Astrocyte of the spinal cord (primary cell): ENCODE measurements around the gene ITIH6.
"Not testable (repeated sequence)": the region's sequence is repeated elsewhere in the genome, so short reads cannot be mapped to it uniquely, and the experiment has no call there.

Experiments used
- DNase-seq: peaks from one replicate; pipeline ENCODE4 v3.0.0; 2011; ENCODE audit warnings: low read depth, low spot score
- H3K4me3 ChIP-seq: 2 replicates; pipeline ENCODE4 v1.5.1; 2011; ENCODE audit warnings: low read depth, mild to moderate bottlenecking, low read length, moderate library complexity
- in situ Hi-C: cut with HindIII; loops from 2 replicates; pipeline ENCODE4 v1.10.0; 2017; ENCODE audit warnings: low sequenced_read_pairs
- TF ChIP-seq, protein P1 (sequence below): IDR thresholded peaks from 2 replicates; pipeline ENCODE4 v1.5.1; 2012; ENCODE audit warnings: low read depth, mild to moderate bottlenecking, low read length, inconsistent platforms

ITIH6 gene

DNA sequence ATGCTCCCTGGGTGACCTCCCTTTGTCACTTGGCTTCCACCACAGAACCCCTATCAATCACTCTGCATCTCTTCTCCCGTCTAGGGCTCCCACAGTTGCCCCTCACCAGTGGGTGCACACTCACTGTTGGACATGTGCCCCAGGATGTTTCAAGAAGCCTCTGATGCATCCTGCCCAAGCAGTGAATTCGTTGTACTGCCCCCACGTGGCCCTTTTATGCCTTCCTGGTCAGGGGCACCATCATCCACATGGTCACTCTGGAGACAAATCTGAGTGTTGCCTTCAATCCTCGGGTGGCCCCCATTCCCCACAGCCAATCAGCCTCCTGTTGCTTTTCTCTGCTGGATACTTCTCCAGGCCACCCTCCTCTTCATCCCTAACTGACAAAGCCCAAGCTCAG lies 12.2 kb downstream of the ITIH6 start:
- H3K4me3 ChIP-seq = no peak overlapping the region
- TF ChIP-seq, protein P1, sequence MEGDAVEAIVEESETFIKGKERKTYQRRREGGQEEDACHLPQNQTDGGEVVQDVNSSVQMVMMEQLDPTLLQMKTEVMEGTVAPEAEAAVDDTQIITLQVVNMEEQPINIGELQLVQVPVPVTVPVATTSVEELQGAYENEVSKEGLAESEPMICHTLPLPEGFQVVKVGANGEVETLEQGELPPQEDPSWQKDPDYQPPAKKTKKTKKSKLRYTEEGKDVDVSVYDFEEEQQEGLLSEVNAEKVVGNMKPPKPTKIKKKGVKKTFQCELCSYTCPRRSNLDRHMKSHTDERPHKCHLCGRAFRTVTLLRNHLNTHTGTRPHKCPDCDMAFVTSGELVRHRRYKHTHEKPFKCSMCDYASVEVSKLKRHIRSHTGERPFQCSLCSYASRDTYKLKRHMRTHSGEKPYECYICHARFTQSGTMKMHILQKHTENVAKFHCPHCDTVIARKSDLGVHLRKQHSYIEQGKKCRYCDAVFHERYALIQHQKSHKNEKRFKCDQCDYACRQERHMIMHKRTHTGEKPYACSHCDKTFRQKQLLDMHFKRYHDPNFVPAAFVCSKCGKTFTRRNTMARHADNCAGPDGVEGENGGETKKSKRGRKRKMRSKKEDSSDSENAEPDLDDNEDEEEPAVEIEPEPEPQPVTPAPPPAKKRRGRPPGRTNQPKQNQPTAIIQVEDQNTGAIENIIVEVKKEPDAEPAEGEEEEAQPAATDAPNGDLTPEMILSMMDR = no peak
- in situ Hi-C loops = no loop called here
- no peak for DNase-seq

DNA sequence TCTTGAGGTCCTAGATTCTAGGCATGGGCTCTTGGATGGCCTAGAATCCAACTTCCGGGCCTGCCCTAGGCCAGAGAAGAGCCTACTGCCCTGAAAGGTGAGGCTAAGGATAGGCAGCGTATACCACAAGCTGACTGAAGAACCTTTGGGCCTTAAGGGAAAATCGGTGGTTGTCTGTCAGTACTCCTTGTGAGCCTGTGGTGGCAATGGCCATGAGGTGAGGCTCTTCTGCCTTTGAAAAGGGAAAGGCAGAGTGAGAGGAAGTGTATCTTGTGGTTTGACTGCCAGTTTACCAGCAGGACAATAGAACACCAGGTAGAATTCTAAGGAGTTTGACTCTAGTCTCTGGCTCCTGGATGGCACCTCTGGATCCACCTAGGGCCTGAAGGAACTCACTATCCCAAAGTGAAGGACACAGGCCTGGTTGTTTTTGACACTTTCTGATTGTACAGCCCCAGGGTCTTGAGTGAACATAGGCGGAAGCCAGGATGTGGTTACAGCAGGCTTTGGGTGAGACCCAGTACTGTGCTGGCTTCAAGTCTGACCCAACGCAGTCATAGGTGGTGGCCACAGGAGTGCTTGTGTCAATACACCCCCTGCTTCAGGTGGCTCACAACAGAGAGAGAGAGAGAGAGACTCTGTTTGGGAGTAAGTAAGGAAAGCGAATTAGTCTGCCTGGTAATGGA lies 20.9 kb downstream of the ITIH6 start:
- in situ Hi-C loops = no loop called here
- TF ChIP-seq, protein P1 = no peak
- no peak overlapping the region for H3K4me3 ChIP-seq
- no peak for DNase-seq

DNA sequence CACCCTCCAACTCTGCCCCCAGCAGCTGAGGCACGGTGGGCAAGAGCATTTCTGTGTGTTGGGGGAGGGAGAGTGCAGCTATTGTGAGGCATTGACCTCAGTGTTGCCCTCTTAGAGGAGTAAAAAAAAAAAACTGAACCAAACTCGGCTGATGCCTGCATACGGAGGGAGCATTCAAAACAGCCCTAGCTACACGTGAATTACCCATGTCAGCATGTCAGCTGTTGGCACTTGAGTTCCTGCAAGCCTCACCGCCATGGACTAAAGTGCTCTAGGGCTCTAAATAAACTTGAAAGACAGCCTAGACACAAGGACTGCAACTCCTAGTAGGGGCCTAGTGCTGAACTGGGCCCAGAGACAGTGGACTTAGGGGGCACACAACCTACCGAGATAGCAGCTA lies 22.0 kb downstream of the ITIH6 start:
- DNase-seq = no peak
- in situ Hi-C loops = no loop called here
- no peak overlapping the region for H3K4me3 ChIP-seq
- TF ChIP-seq, protein P1 = no peak

GRCh38 chrX:54774391-54775094 lies 23.5 kb downstream of the ITIH6 start:
- peak; percentile 59 for DNase-seq
- H3K4me3 ChIP-seq, in situ Hi-C loops: not testable (repeated sequence)

GRCh38 chrX:54758114-54759055 lies 39.7 kb downstream of the ITIH6 start:
- no peak for DNase-seq
- in situ Hi-C loops = no loop called here
- H3K4me3 ChIP-seq = no peak overlapping the region
- TF ChIP-seq, protein P1 = no peak

- in situ Hi-C loops = no loop called here
- DNase-seq = no peak
- TF ChIP-seq, protein P1 = no peak
- no peak overlapping the region for H3K4me3 ChIP-seq
Observed at GRCh38 chrX:54754854-54755253, 43.2 kb downstream of the ITIH6 start.
